Thyroid gland (tissue), 4 donors: ENCODE data around the gene SEC22C. TPM values are rescaled to one million over a fixed set of nuclear protein-coding genes. Genes with fewer than 3 reads are reported as not detected.
A peak's percentile ranks its signal among the peaks of the same experiment; 100 is the strongest.

Experiments used
- DNase-seq, 2 donors: peaks; one replicate each; pipeline ENCODE4 v3.0.0-alpha.2; 2019
- H3K27ac ChIP-seq, 3 donors: fragments of 200-600 bp; sonication (generic); 1 replicate in 2 of 3; 2 replicates in 1 of 3; pipeline ENCODE4 v1.5.1; 2016 to 2019; ENCODE audit warnings: mild to moderate bottlenecking in 1 of 3, moderate library complexity in 1 of 3
- H3K27me3 ChIP-seq: fragments of 200-600 bp; sonication (generic); one replicate; pipeline ENCODE4 v1.5.1; 2019
- H3K36me3 ChIP-seq, 2 donors: fragments of 200-600 bp; sonication (generic); one replicate each; pipeline ENCODE4 v1.5.1; 2016 to 2019
- H3K4me1 ChIP-seq, 2 donors: fragments of 200-600 bp; sonication (generic); one replicate each; pipeline ENCODE4 v1.5.1; 2017 to 2019
- H3K4me3 ChIP-seq, 3 donors: fragments of 200-600 bp; sonication (generic); replicated peaks in 1 of 3; 1 replicate in 2 of 3; 2 replicates in 1 of 3; pipeline ENCODE4 v1.5.1; 2016; ENCODE audit warnings: mild to moderate bottlenecking in 1 of 3
- H3K9me3 ChIP-seq: fragments of 200-600 bp; sonication (generic); one replicate; pipeline ENCODE4 v1.5.1; 2017
- POLR2A ChIP-seq, 2 donors: fragments of 450-650 bp; IDR thresholded peaks; one replicate each; pipeline ENCODE4 v1.6.1; 2017; ENCODE audit warnings: antibody characterized with exemption in 2 of 2, mild to moderate bottlenecking in 2 of 2, moderate library complexity in 1 of 2
- WGBS, 2 donors: methylation state at CpG; one replicate each; pipeline ENCODE4 v1.1.5; 2017; 5-methylcytosine and 5-hydroxymethylcytosine counted together
- intact Hi-C: fragments of 100-400 bp; cut with DNase I; formaldehyde crosslinking; loops from one replicate; pipeline ENCODE4 v1.15.1; 2023
- total RNA-seq, 4 donors: library from RNA; depleted of rRNA; stranded (reverse); fragments of >200 nt; gene quantifications; one replicate each; pipeline ENCODE4 v1.2.3, GENCODE V29; 2016
- TF ChIP-seq, protein P1 (sequence below), 6 experiments: fragments of 200-600 bp in 3 of 6; fragments of 450-650 bp in 3 of 6; sonication (generic) in 3 of 6; IDR thresholded peaks; one replicate each; pipeline ENCODE4 v1.5.1; 2016 to 2019; ENCODE audit warnings: antibody characterized with exemption in 6 of 6, mild to moderate bottlenecking in 2 of 6, inconsistent platforms in 1 of 6, moderate library complexity in 1 of 6

Gene SEC22C
- total RNA-seq, 4 donors from 2014 or later, result 59.9 to 66.4 (median 62.7) TPM

DNA sequence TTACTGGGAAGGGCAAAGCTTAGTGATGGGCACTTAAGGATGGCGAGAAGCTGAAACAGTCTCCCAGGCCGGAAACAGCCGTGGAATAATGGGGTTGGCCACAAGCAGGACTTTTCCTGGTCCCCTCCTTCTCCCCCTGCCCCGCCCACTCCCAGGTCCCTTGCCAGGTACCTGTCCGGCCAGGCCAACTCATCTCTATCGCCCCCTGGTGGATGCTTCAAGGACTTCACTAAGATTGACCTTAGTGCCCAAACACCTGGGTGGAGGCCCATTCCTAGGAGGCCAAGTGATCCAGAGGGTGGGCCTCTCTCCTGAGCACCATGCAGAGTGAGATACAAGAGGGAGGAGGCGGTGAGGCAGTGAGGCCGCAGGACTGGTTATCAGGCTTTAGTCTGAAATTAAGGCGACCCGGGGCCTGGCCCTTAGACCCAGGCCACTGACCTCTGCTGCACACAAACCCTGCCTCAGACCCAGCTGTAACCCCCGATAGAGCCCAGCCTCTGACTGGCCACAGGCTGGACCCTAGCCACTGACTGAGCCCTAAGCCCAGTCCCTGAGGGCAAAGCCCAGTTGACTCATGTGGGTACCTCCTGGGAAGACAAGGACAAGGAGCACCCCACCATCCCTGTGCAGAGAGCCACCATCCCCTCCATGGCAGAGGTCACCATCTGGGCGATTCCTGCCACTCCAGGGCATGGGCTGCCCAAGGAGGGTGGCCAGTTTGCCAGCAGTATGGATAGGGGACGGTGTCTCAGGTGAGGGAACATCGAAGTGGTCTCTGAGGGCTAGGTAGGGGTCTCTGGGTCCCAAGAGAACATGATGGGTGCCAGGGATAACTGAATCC, 41.7 kb downstream of the SEC22C start:
- H3K4me1 ChIP-seq, result peaks cover 9 to 22% of the 10 kb centered on the region in 2 donors
- H3K9me3 ChIP-seq, result no peaks in the 10 kb centered on the region
- intact Hi-C loops, result loop anchor here (10.0 kb wide), 1 partner anchor 285 kb away; no protein-coding TSS in a partner anchor
- DNase-seq, result peak; percentile 74 to 76
- H3K4me3 ChIP-seq, result no peak overlapping the region
- TF ChIP-seq POLR2A (IDR thresholded peaks at IDR 0.05), result no peak
- TF ChIP-seq, protein P1, sequence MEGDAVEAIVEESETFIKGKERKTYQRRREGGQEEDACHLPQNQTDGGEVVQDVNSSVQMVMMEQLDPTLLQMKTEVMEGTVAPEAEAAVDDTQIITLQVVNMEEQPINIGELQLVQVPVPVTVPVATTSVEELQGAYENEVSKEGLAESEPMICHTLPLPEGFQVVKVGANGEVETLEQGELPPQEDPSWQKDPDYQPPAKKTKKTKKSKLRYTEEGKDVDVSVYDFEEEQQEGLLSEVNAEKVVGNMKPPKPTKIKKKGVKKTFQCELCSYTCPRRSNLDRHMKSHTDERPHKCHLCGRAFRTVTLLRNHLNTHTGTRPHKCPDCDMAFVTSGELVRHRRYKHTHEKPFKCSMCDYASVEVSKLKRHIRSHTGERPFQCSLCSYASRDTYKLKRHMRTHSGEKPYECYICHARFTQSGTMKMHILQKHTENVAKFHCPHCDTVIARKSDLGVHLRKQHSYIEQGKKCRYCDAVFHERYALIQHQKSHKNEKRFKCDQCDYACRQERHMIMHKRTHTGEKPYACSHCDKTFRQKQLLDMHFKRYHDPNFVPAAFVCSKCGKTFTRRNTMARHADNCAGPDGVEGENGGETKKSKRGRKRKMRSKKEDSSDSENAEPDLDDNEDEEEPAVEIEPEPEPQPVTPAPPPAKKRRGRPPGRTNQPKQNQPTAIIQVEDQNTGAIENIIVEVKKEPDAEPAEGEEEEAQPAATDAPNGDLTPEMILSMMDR (IDR thresholded peaks at IDR 0.05), result peak; percentile 52 to 91 (median 70)
- no peak overlapping the region for H3K27ac ChIP-seq
- H3K36me3 ChIP-seq, result no peaks in the 10 kb centered on the region
- H3K27me3 ChIP-seq, result no peaks in the 10 kb centered on the region
- WGBS, 2 donors, result 43 to 47% methylated on average over 10 to 12 of the region's 14 CpGs

DNA sequence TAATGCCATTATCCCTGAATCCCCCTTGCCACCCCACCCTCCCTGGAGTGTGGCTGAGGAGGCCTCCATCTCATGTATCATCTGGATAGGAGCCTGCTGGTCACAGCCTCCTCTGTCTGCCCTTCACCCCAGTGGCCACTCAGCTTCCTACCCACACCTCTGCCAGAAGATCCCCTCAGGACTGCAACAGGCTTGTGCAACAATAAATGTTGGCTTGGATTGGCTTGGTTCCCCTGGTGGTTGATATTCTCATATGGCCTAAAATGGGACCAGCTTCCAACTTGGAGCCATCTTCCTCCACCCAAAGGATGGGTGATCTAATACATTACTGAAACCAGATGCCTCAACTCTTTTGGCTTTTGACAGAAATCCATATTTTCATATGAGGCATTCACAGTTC, 44.4 kb downstream of the SEC22C start:
- no peaks in the 10 kb centered on the region for H3K27me3 ChIP-seq
- DNase-seq, result no peak
- peaks cover 0 to 8% of the 10 kb centered on the region in 2 donors for H3K4me1 ChIP-seq
- no peak overlapping the region for H3K4me3 ChIP-seq
- no peak for TF ChIP-seq POLR2A (IDR thresholded peaks at IDR 0.05)
- TF ChIP-seq, protein P1 (IDR thresholded peaks at IDR 0.05), result no peak
- no peaks in the 10 kb centered on the region for H3K36me3 ChIP-seq
- H3K9me3 ChIP-seq, result no peaks in the 10 kb centered on the region
- no peak overlapping the region for H3K27ac ChIP-seq
- intact Hi-C loops, result no loop called here

DNA sequence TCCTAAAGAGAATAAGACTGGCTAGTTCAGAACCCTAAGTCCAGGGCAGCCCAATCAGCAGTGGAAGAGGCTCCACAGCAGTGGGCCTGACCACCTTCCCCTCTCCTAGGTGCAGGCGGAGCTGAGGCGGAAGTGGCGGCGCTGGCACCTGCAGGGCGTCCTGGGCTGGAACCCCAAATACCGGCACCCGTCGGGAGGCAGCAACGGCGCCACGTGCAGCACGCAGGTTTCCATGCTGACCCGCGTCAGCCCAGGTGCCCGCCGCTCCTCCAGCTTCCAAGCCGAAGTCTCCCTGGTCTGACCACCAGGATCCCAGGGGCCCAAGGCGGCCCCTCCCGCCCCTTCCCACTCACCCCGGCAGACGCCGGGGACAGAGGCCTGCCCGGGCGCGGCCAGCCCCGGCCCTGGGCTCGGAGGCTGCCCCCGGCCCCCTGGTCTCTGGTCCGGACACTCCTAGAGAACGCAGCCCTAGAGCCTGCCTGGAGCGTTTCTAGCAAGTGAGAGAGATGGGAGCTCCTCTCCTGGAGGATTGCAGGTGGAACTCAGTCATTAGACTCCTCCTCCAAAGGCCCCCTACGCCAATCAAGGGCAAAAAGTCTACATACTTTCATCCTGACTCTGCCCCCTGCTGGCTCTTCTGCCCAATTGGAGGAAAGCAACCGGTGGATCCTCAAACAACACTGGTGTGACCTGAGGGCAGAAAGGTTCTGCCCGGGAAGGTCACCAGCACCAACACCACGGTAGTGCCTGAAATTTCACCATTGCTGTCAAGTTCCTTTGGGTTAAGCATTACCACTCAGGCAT, 45.6 kb downstream of the SEC22C start:
- Histone ChIP-seq H3K27me3 (no peaks in the 10 kb centered on the region), H3K4me3 (no peak overlapping the region), H3K9me3 (no peaks in the 10 kb centered on the region), H3K36me3 (no peaks in the 10 kb centered on the region), H3K27ac (no peak overlapping the region), H3K4me1 (peaks cover 0 to 8% of the 10 kb centered on the region in 2 donors)
- intact Hi-C loops, result no loop called here
- no peak for TF ChIP-seq POLR2A (IDR thresholded peaks at IDR 0.05)
- TF ChIP-seq, protein P1 (IDR thresholded peaks at IDR 0.05), result peak in 4 of 6 experiments; percentile 14 to 34 (median 24)
- DNase-seq, result peak; percentile 15 to 16
- WGBS, 2 donors, result 85 to 87% methylated on average over 20 of the region's 35 CpGs

- no peak for DNase-seq
- WGBS, 2 donors, result 64 to 79% methylated on average over 6 to 7 of the region's 7 CpGs
- H3K27ac ChIP-seq, result no peak overlapping the region
- no peaks in the 10 kb centered on the region for H3K4me1 ChIP-seq
- H3K9me3 ChIP-seq, result no peaks in the 10 kb centered on the region
- no peaks in the 10 kb centered on the region for H3K27me3 ChIP-seq
- no peak overlapping the region for H3K4me3 ChIP-seq
- intact Hi-C loops, result no loop called here
- H3K36me3 ChIP-seq, result no peaks in the 10 kb centered on the region
- TF ChIP-seq, protein P1 (IDR thresholded peaks at IDR 0.05), result no peak
- no peak for TF ChIP-seq POLR2A (IDR thresholded peaks at IDR 0.05)
Observed at GRCh38 chr3:42533161-42533897, 48.4 kb downstream of the SEC22C start.
